ENCODE measurements around the gene NPC2.

The NPC2 gene

DNA sequence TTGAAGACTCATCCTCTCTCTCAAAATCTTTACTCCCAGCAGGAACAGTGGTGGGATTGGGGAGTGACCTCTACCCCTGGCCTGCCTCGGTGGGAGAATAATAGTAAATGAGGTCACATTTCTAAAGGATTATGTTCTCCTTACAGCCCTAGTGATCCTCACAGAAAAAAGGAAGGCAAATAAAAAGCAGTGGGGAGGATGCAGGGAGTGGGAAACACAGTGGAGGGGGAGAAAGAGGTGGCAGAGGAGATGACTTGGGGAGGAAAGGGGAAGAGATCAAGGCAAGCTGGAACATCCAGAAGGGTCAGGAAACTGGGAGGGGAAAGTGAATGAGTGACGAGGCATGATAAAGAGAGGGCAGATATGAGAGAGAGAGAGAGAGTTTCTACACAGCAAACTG lies 58.8 kb downstream of the NPC2 start:
- H3K36me3 ChIP-seq (ENCODE audit: insufficient read depth, low read length), result no peaks in the 10 kb centered on the region
- WGBS, result 22% methylated on average over 2 of the region's 2 CpGs
- H3K4me1 ChIP-seq (ENCODE audit: insufficient read depth, low read length), result peaks cover 25% of the 10 kb centered on the region
- no peaks in the 10 kb centered on the region for H3K9me3 ChIP-seq (ENCODE audit: insufficient read depth, low read depth, low read length)
- H3K27me3 ChIP-seq (ENCODE audit: insufficient read depth, low read length), result no peaks in the 10 kb centered on the region
- no peak overlapping the region for H3K9ac ChIP-seq (ENCODE audit: low read depth, low read length)
- H3K4me3 ChIP-seq (ENCODE audit: low read length), result no peak overlapping the region
- H3K27ac ChIP-seq (ENCODE audit: low read depth, low read length), result no peak overlapping the region

DNA sequence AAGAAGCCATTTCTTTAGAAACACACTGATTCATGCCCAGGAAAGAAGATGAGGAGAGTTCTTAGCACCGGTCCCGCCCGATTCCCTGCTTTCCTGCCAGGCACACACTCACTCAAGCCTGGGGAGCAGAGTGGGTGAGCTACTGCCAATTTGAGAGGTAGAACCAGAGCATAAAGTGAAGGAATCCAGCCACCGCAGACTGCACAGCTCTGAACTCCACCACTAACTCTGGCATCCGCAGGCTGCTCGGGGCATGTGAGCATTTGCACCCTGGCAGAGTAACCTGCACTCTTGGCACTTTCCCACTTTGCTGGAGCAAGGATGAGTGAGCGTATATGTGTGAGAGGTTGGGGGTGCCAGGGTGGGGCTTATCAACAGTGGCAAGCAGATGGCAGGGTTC lies 63.1 kb downstream of the NPC2 start:
- Histone ChIP-seq H3K27ac (ENCODE audit: low read depth, low read length) (peak overlapping the region; percentile 88; the same call in 1 of the 2 replicates), H3K4me1 (ENCODE audit: insufficient read depth, low read length) (peaks cover 34% of the 10 kb centered on the region), H3K27me3 (ENCODE audit: insufficient read depth, low read length) (peaks cover 11% of the 10 kb centered on the region), H3K4me3 (ENCODE audit: low read length) (no peak overlapping the region), H3K9ac (ENCODE audit: low read depth, low read length) (no peak overlapping the region), H3K36me3 (ENCODE audit: insufficient read depth, low read length) (no peaks in the 10 kb centered on the region), H3K9me3 (ENCODE audit: insufficient read depth, low read depth, low read length) (no peaks in the 10 kb centered on the region)
- 91% methylated on average over 7 of the region's 7 CpGs for WGBS
